Mesenchymal stem cell (in vitro differentiated cells and primary cell): ENCODE results near the gene BSCL2.
"Not testable (repeated sequence)": the region's sequence is repeated elsewhere in the genome, so short reads cannot be mapped to it uniquely, and the experiment has no call there.

Source experiments
- DNase-seq: peaks from one replicate; pipeline ENCODE4 v3.0.0-alpha.2; 2013
- H2AFZ ChIP-seq: one replicate; pipeline ENCODE4 v1.6.1; 2013; ENCODE audit warnings: low read depth, mild to moderate bottlenecking, control low read depth, inconsistent platforms, low read length, moderate library complexity
- H2AK5ac ChIP-seq: 2 replicates; pipeline ENCODE4 v1.6.1; 2013; ENCODE audit warnings: low read length, moderate library complexity, mild to moderate bottlenecking, inconsistent platforms; ENCODE audit not compliant: severe bottlenecking
- H2BK120ac ChIP-seq: one replicate; pipeline ENCODE4 v1.6.1; 2013; ENCODE audit warnings: low read depth, mild to moderate bottlenecking, inconsistent platforms, low read length, moderate library complexity
- H2BK12ac ChIP-seq, 2 experiments: one replicate each; pipeline ENCODE4 v1.6.1; 2013; ENCODE audit warnings: inconsistent platforms in 2 of 2, low read length in 2 of 2, mild to moderate bottlenecking in 2 of 2, moderate library complexity in 2 of 2, control low read depth in 1 of 2
- H2BK15ac ChIP-seq: one replicate; pipeline ENCODE4 v1.6.1; 2013; ENCODE audit warnings: mild to moderate bottlenecking, low read depth, inconsistent platforms; ENCODE audit not compliant: poor library complexity, severe bottlenecking
- H2BK5ac ChIP-seq: 2 replicates; pipeline ENCODE4 v1.6.1; 2013; ENCODE audit warnings: low read depth, mild to moderate bottlenecking, low read length, control low read depth, inconsistent platforms; ENCODE audit not compliant: poor library complexity, severe bottlenecking
- H3K14ac ChIP-seq, 2 experiments: one replicate each; pipeline ENCODE4 v1.6.1; 2013; ENCODE audit warnings: inconsistent platforms in 2 of 2, low read length in 2 of 2, control low read depth in 1 of 2, mild to moderate bottlenecking in 1 of 2, moderate library complexity in 1 of 2
- H3K18ac ChIP-seq, 2 experiments: one replicate each; pipeline ENCODE4 v1.6.1; 2013; ENCODE audit warnings: inconsistent platforms in 2 of 2, low read length in 2 of 2, control low read depth in 1 of 2, low read depth in 1 of 2, mild to moderate bottlenecking in 1 of 2
- H3K23ac ChIP-seq, 2 experiments: one replicate each; pipeline ENCODE4 v1.6.1; 2013; ENCODE audit warnings: inconsistent platforms in 2 of 2, low read length in 2 of 2, mild to moderate bottlenecking in 2 of 2, moderate library complexity in 2 of 2, control low read depth in 1 of 2
- H3K27ac ChIP-seq: 2 replicates; pipeline ENCODE4 v1.5.1; 2013; ENCODE audit warnings: mild to moderate bottlenecking, moderate library complexity, low read length, control low read depth, inconsistent platforms; ENCODE audit not compliant: poor library complexity, severe bottlenecking
- H3K27me3 ChIP-seq, 2 experiments: 2 replicates each; pipeline versions ENCODE4 v1.6.1 to v1.7.0; 2013; ENCODE audit warnings: low read length in 2 of 2, mild to moderate bottlenecking in 2 of 2, moderate library complexity in 2 of 2, control low read depth in 1 of 2, inconsistent platforms in 1 of 2; ENCODE audit not compliant: control insufficient read depth in 1 of 2, insufficient read depth in 1 of 2
- H3K36me3 ChIP-seq, 2 experiments: 2 replicates each; pipeline versions ENCODE4 v1.6.1 to v1.7.0; 2013; ENCODE audit warnings: low read length in 2 of 2, control low read depth in 1 of 2, inconsistent platforms in 1 of 2, low read depth in 1 of 2, mild to moderate bottlenecking in 1 of 2; ENCODE audit not compliant: insufficient read depth in 2 of 2, control insufficient read depth in 1 of 2
- H3K4ac ChIP-seq, 2 experiments: one replicate each; pipeline ENCODE4 v1.6.1; 2013; ENCODE audit warnings: inconsistent platforms in 2 of 2, low read length in 2 of 2, mild to moderate bottlenecking in 2 of 2, moderate library complexity in 2 of 2, control low read depth in 1 of 2, low read depth in 1 of 2
- H3K4me1 ChIP-seq: 2 replicates; pipeline ENCODE4 v1.6.1; 2013; ENCODE audit warnings: low read depth, low read length, control low read depth; ENCODE audit not compliant: control insufficient read depth, insufficient read depth
- H3K4me2 ChIP-seq: 2 replicates; pipeline ENCODE4 v1.6.1; 2013; ENCODE audit warnings: low read length, mild to moderate bottlenecking, inconsistent platforms; ENCODE audit not compliant: poor library complexity, severe bottlenecking
- H3K4me3 ChIP-seq, 2 experiments: 2 replicates each; pipeline versions ENCODE4 v1.5.1 to v1.7.0; 2013; ENCODE audit warnings: low read length in 2 of 2, mild to moderate bottlenecking in 2 of 2, control low read depth in 1 of 2, low read depth in 1 of 2; ENCODE audit not compliant: insufficient read depth in 1 of 2
- H3K79me1 ChIP-seq: replicated peaks from 2 replicates; pipeline ENCODE4 v1.6.1; 2013; ENCODE audit warnings: mild to moderate bottlenecking, control low read depth, low read length, inconsistent platforms; ENCODE audit not compliant: poor library complexity, severe bottlenecking
- H3K9ac ChIP-seq: 2 replicates; pipeline ENCODE4 v1.7.0; 2013; ENCODE audit warnings: mild to moderate bottlenecking, low read length, moderate library complexity
- H3K9me3 ChIP-seq: 2 replicates; pipeline ENCODE4 v1.7.0; 2013; ENCODE audit warnings: mild to moderate bottlenecking, low read length; ENCODE audit not compliant: control insufficient read depth
- H4K8ac ChIP-seq: one replicate; pipeline ENCODE4 v1.6.1; 2013; ENCODE audit warnings: inconsistent platforms, mild to moderate bottlenecking, low read length, moderate library complexity
- H4K91ac ChIP-seq: one replicate; pipeline ENCODE4 v1.6.1; 2013; ENCODE audit warnings: mild to moderate bottlenecking, low read length, inconsistent platforms
- WGBS: methylation state at CpG from one replicate; pipeline ENCODE4 v1.1.7; 2013; ENCODE audit warnings: mixed read lengths; 5-methylcytosine and 5-hydroxymethylcytosine counted together

The BSCL2 gene

DNA sequence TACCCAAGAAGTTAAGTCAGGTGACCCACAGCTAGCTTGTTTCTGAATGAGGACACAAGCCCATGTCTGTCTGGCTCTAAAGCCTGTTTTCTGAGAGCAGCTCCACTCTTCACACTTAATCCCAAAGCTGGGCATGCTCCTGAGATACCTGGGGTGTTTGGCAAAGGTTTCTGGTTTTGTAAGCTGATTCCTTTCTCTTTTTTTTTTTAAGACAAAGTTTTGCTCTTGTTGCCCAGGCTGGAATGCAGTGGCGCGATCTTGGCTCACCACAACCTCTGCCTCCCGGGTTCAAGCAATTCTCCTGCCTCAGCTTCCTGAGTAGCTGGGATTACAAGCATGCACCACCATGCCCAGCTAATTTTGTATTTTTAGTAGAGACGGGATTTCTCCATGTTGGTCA is 13.6 kb downstream of the BSCL2 start:
- not testable (repeated sequence) for H2BK5ac ChIP-seq, H3K14ac ChIP-seq, H3K4ac ChIP-seq, H3K27ac ChIP-seq, H3K4me2 ChIP-seq, H3K18ac ChIP-seq, H3K27me3 ChIP-seq, H2BK15ac ChIP-seq, H2AFZ ChIP-seq, DNase-seq, H2BK12ac ChIP-seq, H2AK5ac ChIP-seq, H4K8ac ChIP-seq, H2BK120ac ChIP-seq, H3K23ac ChIP-seq, H3K9ac ChIP-seq, H3K4me3 ChIP-seq, H3K9me3 ChIP-seq, H4K91ac ChIP-seq
- 100% methylated on average over 1 of the region's 4 CpGs for WGBS
- Histone ChIP-seq H3K4me1 (peaks cover 20% of the 10 kb centered on the region), H3K36me3 (peaks cover 36 to 41% of the 10 kb centered on the region in 2 experiments), H3K79me1 (peaks cover 13% of the 10 kb centered on the region)

DNA sequence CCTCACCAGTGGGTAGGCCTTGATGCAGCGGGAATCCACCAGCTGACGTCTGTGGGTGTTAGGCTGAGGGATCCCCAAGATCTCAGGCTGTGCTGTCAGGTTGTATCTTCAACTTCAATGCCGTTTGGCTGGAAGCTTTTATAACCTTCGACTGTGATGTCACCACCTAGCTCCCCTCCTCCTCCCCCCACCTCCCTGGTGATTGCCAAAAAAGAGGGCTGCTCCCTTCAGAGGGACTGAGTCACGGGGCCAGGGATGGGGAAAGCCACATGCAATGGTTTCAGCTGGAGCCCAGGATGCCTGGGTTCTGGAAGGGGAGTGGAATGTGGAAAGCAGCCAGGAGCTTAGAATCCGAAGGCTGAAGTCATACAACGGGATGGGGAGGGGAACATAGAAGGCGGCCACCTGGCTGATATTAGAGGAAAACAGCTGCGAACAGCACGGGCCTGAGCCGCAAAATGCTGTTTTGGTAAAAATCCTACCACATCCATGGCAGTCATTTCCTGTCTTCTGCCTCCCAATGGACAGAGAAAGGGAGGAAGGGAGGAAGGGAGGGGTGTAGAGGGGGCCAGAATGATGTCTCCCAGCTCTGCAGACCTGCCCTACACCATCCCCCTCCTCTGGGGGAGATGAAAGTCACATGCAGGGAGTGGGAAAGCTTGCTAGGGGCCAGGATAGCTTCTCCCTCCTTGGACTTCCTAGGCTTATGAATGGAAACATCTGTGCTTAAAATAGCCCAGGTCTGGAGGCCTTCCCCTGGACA is 17.6 kb downstream of the BSCL2 start, which contains the start of gene LRRN4CL:
TSS of gene LRRN4CL (minus strand) at position 110 of the 763 bp plus-strand sequence. CDS start 1,022 bp downstream, outside the sequence.
- Histone ChIP-seq H3K79me1 (peaks cover 12% of the 10 kb centered on the region), H3K23ac (no peak within 1 kb of the TSS), H3K18ac (no peak within 1 kb of the TSS), H3K4me1 (peaks cover 27% of the 10 kb centered on the region), H3K4me2 (peak within 1 kb of the TSS; percentile 14), H3K14ac (no peak within 1 kb of the TSS), H2BK12ac (no peak within 1 kb of the TSS), H2AFZ (no peak within 1 kb of the TSS), H3K4ac (no peak within 1 kb of the TSS), H4K8ac (peak within 1 kb of the TSS; percentile 45), H2BK120ac (no peak within 1 kb of the TSS), H3K27me3 (no peaks in the 10 kb centered on the region), H2BK15ac (no peak within 1 kb of the TSS), H2BK5ac (peak within 1 kb of the TSS; percentile 25), H4K91ac (peak within 1 kb of the TSS; percentile 14), H3K9me3 (no peaks in the 10 kb centered on the region), H3K4me3 (peak within 1 kb of the TSS in 1 of 2 experiments; percentile 91), H3K9ac (peak within 1 kb of the TSS; percentile 93), H3K27ac (peak within 1 kb of the TSS; percentile 68), H2AK5ac (peak within 1 kb of the TSS; percentile 41), H3K36me3 (peaks cover 44% of the 10 kb centered on the region in 2 experiments)
- WGBS = 61% methylated on average over 7 of the region's 11 CpGs
- peak; percentile 67 for DNase-seq

DNA sequence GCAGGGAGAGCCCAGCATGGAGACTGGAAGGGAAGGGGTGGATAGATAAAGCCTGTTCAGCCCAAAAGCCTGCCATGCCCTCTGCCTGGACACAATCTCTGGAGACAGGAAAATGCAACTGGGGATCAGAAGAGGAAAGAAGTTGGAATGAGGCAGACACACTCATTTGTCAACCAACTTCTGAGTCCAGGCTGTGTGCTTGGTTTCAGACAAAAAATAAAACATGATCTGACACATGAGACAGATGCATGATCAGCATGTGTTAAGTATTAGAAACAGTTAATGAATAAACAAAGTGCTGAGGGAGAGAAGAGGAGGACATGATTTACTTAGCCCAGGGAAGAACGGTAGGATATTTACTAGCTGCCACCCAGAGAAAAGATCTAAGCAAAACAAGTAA is 18.7 kb downstream of the BSCL2 start:
- Histone ChIP-seq H2AFZ (no peak overlapping the region), H2BK120ac (no peak overlapping the region), H2AK5ac (peak overlapping the region; percentile 1), H2BK12ac (no peak overlapping the region), H4K8ac (no peak overlapping the region), H2BK5ac (no peak overlapping the region), H3K4ac (no peak overlapping the region), H3K27ac (peak overlapping the region; percentile 68), H3K79me1 (peaks cover 12% of the 10 kb centered on the region), H3K4me1 (peaks cover 27% of the 10 kb centered on the region), H3K4me2 (no peak overlapping the region), H3K27me3 (no peaks in the 10 kb centered on the region), H3K14ac (no peak overlapping the region), H3K23ac (no peak overlapping the region), H3K9me3 (no peaks in the 10 kb centered on the region), H3K9ac (peak overlapping the region; percentile 93), H2BK15ac (no peak overlapping the region), H3K4me3 (peak overlapping the region in 1 of 2 experiments; percentile 91), H4K91ac (no peak overlapping the region), H3K18ac (no peak overlapping the region), H3K36me3 (peaks cover 39 to 42% of the 10 kb centered on the region in 2 experiments)
- WGBS = 45% methylated on average over 1 of the region's 1 CpG
- no peak for DNase-seq

DNA sequence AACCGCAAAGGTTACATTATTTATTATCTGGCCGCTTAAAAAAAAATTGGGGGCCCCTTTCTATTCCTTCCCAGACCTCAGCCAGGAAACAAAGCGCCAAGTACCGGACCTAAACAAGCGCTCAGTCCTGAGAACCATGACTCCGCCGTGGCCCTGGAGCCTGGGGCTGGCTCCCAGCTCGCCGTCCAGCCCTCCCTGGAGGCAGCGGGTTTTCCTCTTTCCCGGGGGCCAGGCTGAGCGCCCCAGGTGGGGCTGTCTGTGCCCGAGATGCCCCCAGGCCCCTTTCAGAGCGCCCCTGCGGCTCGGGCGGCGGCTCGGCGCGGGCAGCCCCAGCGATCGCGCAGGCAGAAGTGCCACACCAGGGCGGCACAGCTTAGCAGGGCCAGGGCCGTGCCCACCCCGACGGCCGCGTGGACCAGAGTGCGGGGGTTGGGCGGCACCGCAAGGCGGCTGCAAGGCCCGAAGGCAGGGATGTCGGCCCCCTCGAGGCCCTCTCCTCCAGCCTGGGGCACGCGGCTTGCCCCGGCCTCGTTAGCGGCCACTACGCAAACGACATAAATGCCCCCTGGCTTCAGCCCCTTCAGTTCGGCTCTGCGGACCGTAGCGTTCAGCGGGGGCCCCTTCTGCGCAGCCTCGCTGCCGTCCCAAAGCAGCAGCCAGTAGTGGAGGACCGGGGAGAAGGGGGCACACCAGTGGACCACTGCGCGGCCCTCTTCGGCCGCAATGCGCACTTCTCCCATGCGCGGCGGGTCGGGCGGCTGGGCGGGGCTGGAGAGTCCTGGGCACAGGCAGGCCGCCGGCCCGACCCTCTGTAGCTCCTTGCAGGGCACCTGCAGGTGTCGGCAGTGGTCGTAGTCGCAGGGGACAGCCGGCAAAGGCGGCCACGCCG is 19.5 kb downstream of the BSCL2 start:
- Histone ChIP-seq H3K4me2 (no peak overlapping the region), H2AFZ (no peak overlapping the region), H3K14ac (no peak overlapping the region), H2BK12ac (no peak overlapping the region), H3K27me3 (no peaks in the 10 kb centered on the region), H2BK120ac (no peak overlapping the region), H3K27ac (no peak overlapping the region), H2BK15ac (no peak overlapping the region), H4K91ac (peak overlapping the region; percentile 30), H3K79me1 (peaks cover 11% of the 10 kb centered on the region), H3K36me3 (peaks cover 33 to 35% of the 10 kb centered on the region in 2 experiments), H3K4ac (no peak overlapping the region), H2BK5ac (no peak overlapping the region), H3K18ac (no peak overlapping the region), H3K4me1 (peaks cover 27% of the 10 kb centered on the region), H2AK5ac (peak overlapping the region; percentile 35), H3K23ac (no peak overlapping the region), H3K4me3 (peak overlapping the region in 1 of 2 experiments; percentile 91), H3K9me3 (no peaks in the 10 kb centered on the region), H3K9ac (peak overlapping the region; percentile 93), H4K8ac (peak overlapping the region; percentile 31)
- no peak for DNase-seq
- WGBS = 93% methylated on average over 73 of the region's 74 CpGs
